Caco-2 (cell line): ENCODE data around the gene LDB3. TPM values are rescaled to one million over a fixed set of nuclear protein-coding genes. Genes with fewer than 3 reads are reported as not detected.

Experiments used
- BruUV-seq: library from RNA; stranded (reverse); fragments of 400-500 nt; replicated peaks from 2 replicates; lab custom pipeline; 2021; lab: Mats Ljungman, UMichigan
- CTCF ChIA-PET: fragments of 300-600 bp; sonication (Branson Sonifier 250); formaldehyde crosslinking; loops from one replicate; lab custom pipeline; 2022; ENCODE audit warnings: antibody characterized with exemption; lab: Charles Lee
- POLR2A ChIA-PET: fragments of 300-600 bp; sonication (Branson Sonifier 250); formaldehyde crosslinking; loops from one replicate; lab custom pipeline; 2022; ENCODE audit warnings: antibody characterized with exemption; lab: Charles Lee
- DNase-seq, 2 experiments: peaks; one replicate each; pipeline versions ENCODE4 v3.0.0 to v3.0.0-alpha.2; 2020 to 2022
- H3K27me3 ChIP-seq: replicated peaks from 2 replicates; pipeline ENCODE4 v1.6.0; 2011; ENCODE audit warnings: low read length; ENCODE audit not compliant: control insufficient read depth, insufficient read depth
- H3K36me3 ChIP-seq: 2 replicates; pipeline ENCODE4 v1.5.1; 2011; ENCODE audit warnings: low read length; ENCODE audit not compliant: control insufficient read depth, insufficient read depth
- H3K4me1 ChIP-seq: fragments of 250-450 bp; sonication (Bioruptor Pico); 2 replicates; pipeline ENCODE4 v1.5.1; 2020; ENCODE audit warnings: mild to moderate bottlenecking
- H3K4me3 ChIP-seq: 2 replicates; pipeline ENCODE4 v1.5.1; 2011; ENCODE audit warnings: low read depth, mild to moderate bottlenecking, control low read depth, low read length
- H3K9me3 ChIP-seq: fragments of 250-450 bp; sonication (Bioruptor Pico); 2 replicates; pipeline ENCODE4 v1.5.1; 2020; ENCODE audit warnings: mild to moderate bottlenecking, moderate library complexity
- H3K27ac Mint-ChIP-seq: one replicate; pipeline ENCODE4 v1.8.0; 2022; ENCODE audit warnings: mixed read lengths; ENCODE audit not compliant: unreplicated experiment
- H3K27me3 Mint-ChIP-seq: one replicate; pipeline ENCODE4 v1.8.0; 2022; ENCODE audit warnings: mixed read lengths; ENCODE audit not compliant: insufficient read depth, unreplicated experiment
- H3K36me3 Mint-ChIP-seq: one replicate; pipeline ENCODE4 v1.8.0; 2022; ENCODE audit warnings: mild to moderate bottlenecking, mixed read lengths; ENCODE audit not compliant: insufficient read depth, unreplicated experiment
- H3K4me1 Mint-ChIP-seq: one replicate; pipeline ENCODE4 v1.8.0; 2022; ENCODE audit warnings: low read depth, mixed read lengths; ENCODE audit not compliant: unreplicated experiment
- H3K4me3 Mint-ChIP-seq: one replicate; pipeline ENCODE4 v1.8.0; 2022; ENCODE audit warnings: mild to moderate bottlenecking, moderate library complexity, mixed read lengths; ENCODE audit not compliant: unreplicated experiment
- H3K9me3 Mint-ChIP-seq: one replicate; pipeline ENCODE4 v1.8.0; 2022; ENCODE audit warnings: mixed read lengths; ENCODE audit not compliant: unreplicated experiment
- intact Hi-C: fragments of 100-400 bp; cut with micrococcal nuclease; formaldehyde crosslinking; loops from one replicate; pipeline ENCODE4 v1.10.0; 2022; ENCODE audit not compliant: unreplicated experiment
- total RNA-seq: library from RNA; stranded (reverse); gene quantifications from 2 replicates; pipeline ENCODE4 v1.2.3, GENCODE V29; 2022
- TF ChIP-seq, protein P1 (sequence below), 2 experiments: fragments of 200-600 bp in 1 of 2; IDR thresholded peaks; 1 replicate in 1 of 2; 2 replicates in 1 of 2; pipeline versions ENCODE4 v1.5.1 to v1.8.0; 2011 to 2022; ENCODE audit warnings: antibody characterized with exemption in 1 of 2, control low read depth in 1 of 2, inconsistent platforms in 1 of 2, low read depth in 1 of 2, low read length in 1 of 2, mild to moderate bottlenecking in 1 of 2, moderate library complexity in 1 of 2; ENCODE audit not compliant: insufficient read depth in 1 of 2, severe bottlenecking in 1 of 2, unreplicated experiment in 1 of 2

Gene LDB3
- total RNA-seq, 1 experiment from 2014 or later = 0.09 TPM

DNA sequence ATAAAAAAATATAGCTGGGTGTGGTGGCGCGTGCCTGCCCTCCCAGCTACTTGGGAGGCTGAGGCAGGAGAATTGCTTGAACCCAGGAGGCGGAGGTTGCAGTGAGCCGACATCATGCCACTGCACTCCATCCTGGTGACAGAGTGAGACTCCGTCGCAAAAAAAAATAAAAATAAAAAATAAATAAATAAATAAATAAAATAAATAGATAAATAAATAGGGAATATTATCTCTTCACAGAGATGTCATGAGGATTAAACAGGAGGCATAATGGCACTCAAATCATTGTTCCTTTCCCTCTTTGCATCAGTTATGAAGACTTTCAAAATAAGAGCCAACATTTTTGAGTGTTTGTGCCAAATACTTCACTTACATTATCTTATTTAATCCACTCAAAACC, 56.1 kb downstream of the LDB3 start:
- no peak overlapping the region for H3K4me3 Mint-ChIP-seq
- no peaks in the 10 kb centered on the region for H3K4me1 ChIP-seq
- no peaks in the 10 kb centered on the region for H3K36me3 Mint-ChIP-seq
- H3K4me1 Mint-ChIP-seq = no peaks in the 10 kb centered on the region
- ChIA-PET POLR2A (no interaction called here), CTCF (no interaction called here)
- H3K27me3 ChIP-seq = no peaks in the 10 kb centered on the region
- no peaks in the 10 kb centered on the region for H3K27me3 Mint-ChIP-seq
- intact Hi-C loops = no loop called here
- BruUV-seq = no TSS peak
- H3K36me3 ChIP-seq = no peaks in the 10 kb centered on the region
- H3K9me3 Mint-ChIP-seq = no peaks in the 10 kb centered on the region
- H3K4me3 ChIP-seq = no peak overlapping the region
- H3K27ac Mint-ChIP-seq = no peak overlapping the region
- no peak for DNase-seq
- TF ChIP-seq, protein P1, sequence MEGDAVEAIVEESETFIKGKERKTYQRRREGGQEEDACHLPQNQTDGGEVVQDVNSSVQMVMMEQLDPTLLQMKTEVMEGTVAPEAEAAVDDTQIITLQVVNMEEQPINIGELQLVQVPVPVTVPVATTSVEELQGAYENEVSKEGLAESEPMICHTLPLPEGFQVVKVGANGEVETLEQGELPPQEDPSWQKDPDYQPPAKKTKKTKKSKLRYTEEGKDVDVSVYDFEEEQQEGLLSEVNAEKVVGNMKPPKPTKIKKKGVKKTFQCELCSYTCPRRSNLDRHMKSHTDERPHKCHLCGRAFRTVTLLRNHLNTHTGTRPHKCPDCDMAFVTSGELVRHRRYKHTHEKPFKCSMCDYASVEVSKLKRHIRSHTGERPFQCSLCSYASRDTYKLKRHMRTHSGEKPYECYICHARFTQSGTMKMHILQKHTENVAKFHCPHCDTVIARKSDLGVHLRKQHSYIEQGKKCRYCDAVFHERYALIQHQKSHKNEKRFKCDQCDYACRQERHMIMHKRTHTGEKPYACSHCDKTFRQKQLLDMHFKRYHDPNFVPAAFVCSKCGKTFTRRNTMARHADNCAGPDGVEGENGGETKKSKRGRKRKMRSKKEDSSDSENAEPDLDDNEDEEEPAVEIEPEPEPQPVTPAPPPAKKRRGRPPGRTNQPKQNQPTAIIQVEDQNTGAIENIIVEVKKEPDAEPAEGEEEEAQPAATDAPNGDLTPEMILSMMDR (IDR thresholded peaks at IDR 0.05; ENCODE audit: insufficient read depth in 1 of 2, low read depth in 1 of 2, low read length in 1 of 2, severe bottlenecking in 1 of 2, unreplicated experiment in 1 of 2) = no peak
- H3K9me3 ChIP-seq = no peaks in the 10 kb centered on the region

DNA sequence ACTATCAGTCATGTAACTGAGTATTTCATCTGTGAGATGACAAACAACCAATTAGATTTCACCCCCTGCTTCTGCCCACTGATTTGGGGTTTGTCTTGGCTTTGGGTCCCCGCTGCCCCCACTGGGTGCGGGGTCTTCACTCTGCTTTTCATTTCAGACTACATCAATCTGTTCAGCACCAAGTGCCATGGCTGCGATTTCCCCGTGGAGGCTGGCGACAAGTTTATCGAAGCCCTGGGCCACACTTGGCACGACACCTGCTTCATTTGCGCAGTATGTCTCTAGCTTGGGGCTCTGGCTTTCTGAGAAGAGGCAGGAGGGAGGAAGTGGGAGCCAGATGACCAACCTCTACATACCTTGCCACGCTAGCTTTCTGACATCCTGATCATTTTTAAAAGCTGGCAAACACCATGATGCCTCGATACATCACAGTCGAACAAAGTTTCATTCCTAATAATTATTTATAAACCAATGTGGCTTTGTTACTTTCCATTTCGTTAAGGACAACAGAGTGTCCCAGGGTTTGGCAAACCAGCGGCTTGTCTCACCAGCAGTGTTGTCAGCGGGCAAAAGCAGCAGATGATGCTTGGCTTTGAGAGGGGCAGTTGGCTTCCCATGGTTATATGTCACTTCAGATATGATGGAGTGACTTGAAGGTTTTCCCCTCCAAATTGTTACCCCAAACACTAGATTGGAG, 57.8 kb downstream of the LDB3 start:
- Histone ChIP-seq H3K27me3 (no peaks in the 10 kb centered on the region), H3K36me3 (no peaks in the 10 kb centered on the region), H3K9me3 (no peaks in the 10 kb centered on the region), H3K4me1 (no peaks in the 10 kb centered on the region), H3K4me3 (no peak overlapping the region)
- no peak overlapping the region for H3K4me3 Mint-ChIP-seq
- no peaks in the 10 kb centered on the region for H3K27me3 Mint-ChIP-seq
- ChIA-PET POLR2A (no interaction called here), CTCF (no interaction called here)
- BruUV-seq = no TSS peak
- H3K9me3 Mint-ChIP-seq = no peaks in the 10 kb centered on the region
- DNase-seq = no peak
- intact Hi-C loops = no loop called here
- no peaks in the 10 kb centered on the region for H3K36me3 Mint-ChIP-seq
- no peak overlapping the region for H3K27ac Mint-ChIP-seq
- TF ChIP-seq, protein P1 (IDR thresholded peaks at IDR 0.05; ENCODE audit: insufficient read depth in 1 of 2, low read depth in 1 of 2, low read length in 1 of 2, severe bottlenecking in 1 of 2, unreplicated experiment in 1 of 2) = no peak
- H3K4me1 Mint-ChIP-seq = no peaks in the 10 kb centered on the region

DNA sequence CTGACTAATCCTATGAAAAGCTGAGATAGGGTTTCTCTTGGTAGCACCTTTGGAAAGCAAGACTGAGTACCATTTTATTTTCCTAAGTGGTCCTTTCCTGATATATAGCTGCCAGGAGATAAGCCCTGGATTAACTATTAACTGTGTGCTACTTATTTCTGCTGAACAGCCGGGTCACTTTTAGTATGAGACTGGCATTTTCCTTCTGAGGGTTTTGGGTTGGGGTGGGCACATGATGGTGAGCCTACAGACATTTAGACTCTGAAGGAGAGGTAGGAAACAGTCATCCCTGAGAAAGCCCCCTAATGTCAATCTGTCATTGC, 58.3 kb downstream of the LDB3 start:
- H3K27me3 ChIP-seq = no peaks in the 10 kb centered on the region
- intact Hi-C loops = no loop called here
- BruUV-seq = no TSS peak
- CTCF ChIA-PET = no interaction called here
- DNase-seq = no peak
- H3K9me3 ChIP-seq = no peaks in the 10 kb centered on the region
- H3K4me3 Mint-ChIP-seq = no peak overlapping the region
- POLR2A ChIA-PET = no interaction called here
- H3K4me3 ChIP-seq = no peak overlapping the region
- no peaks in the 10 kb centered on the region for H3K4me1 ChIP-seq
- H3K4me1 Mint-ChIP-seq = no peaks in the 10 kb centered on the region
- no peaks in the 10 kb centered on the region for H3K9me3 Mint-ChIP-seq
- no peaks in the 10 kb centered on the region for H3K27me3 Mint-ChIP-seq
- no peak overlapping the region for H3K27ac Mint-ChIP-seq
- TF ChIP-seq, protein P1 (IDR thresholded peaks at IDR 0.05; ENCODE audit: insufficient read depth in 1 of 2, low read depth in 1 of 2, low read length in 1 of 2, severe bottlenecking in 1 of 2, unreplicated experiment in 1 of 2) = no peak
- no peaks in the 10 kb centered on the region for H3K36me3 Mint-ChIP-seq
- no peaks in the 10 kb centered on the region for H3K36me3 ChIP-seq
